ENCODE measurements around the gene TEAD3. TPM values are rescaled to one million over a fixed set of nuclear protein-coding genes. Genes with fewer than 3 reads are reported as not detected.

TEAD3 gene
- total RNA-seq, 2 experiments from 2014 or later, result not detected

DNA sequence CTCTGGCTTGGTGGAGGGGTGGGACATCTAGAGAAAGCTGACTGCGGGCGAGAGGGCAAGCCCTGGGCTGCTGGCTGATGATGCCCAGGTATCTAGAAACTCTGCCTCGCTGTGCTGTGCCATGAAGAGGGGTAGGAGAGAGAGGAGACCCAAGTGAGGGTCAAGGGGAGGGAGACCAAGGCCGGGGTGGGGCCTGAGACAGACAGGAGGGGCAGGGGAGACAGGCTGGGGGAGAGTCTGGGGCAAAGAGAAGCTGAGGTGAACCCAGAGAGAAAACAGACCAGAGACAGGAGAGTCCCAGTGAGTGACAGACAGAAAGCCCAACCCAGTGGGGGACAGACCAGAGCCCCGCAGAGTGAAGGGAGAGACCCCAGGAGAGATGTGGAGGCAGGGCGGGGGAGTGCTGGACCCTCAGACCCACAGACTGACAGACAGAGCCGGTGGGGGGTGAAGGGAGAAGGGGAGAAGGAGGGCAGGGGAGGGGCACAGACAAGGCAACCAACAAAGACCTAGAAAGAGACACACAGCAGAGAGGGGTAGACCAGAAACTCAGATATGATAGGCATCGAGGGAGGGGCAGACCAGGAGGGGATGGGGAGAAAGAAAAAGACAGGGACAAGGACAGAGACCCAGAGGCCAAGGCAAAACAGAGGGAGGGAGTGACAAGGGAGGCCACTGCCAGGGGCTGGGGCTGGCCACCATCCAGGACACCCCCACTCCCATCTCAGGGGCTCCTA, 5.9 kb downstream of the TEAD3 start:
- intact Hi-C loops (cut with micrococcal nuclease; ENCODE audit: unreplicated experiment), result no loop called here
- Histone ChIP-seq H2AFZ (ENCODE audit: low read length) (no peak overlapping the region), H3K4me3 (ENCODE audit: low read depth, low read length, poor library complexity, severe bottlenecking) (no peak overlapping the region), H4K20me1 (ENCODE audit: insufficient read depth, low read length) (no peaks in the 10 kb centered on the region), H3K4me2 (ENCODE audit: low read length) (no peak overlapping the region), H3K79me2 (ENCODE audit: insufficient read depth, low read depth, low read length) (no peaks in the 10 kb centered on the region), H3K4me1 (ENCODE audit: insufficient read depth, low read length, poor library complexity, severe bottlenecking) (peaks cover 6% of the 10 kb centered on the region), H3K9me3 (ENCODE audit: low read length) (no peaks in the 10 kb centered on the region), H3K27ac (ENCODE audit: low read depth, low read length, poor library complexity, severe bottlenecking) (no peak overlapping the region), H3K9me2 (ENCODE audit: insufficient read depth, low read length) (no peaks in the 10 kb centered on the region), H3K36me3 (ENCODE audit: insufficient read depth, low read length) (no peaks in the 10 kb centered on the region)
- TF ChIP-seq, protein P1, sequence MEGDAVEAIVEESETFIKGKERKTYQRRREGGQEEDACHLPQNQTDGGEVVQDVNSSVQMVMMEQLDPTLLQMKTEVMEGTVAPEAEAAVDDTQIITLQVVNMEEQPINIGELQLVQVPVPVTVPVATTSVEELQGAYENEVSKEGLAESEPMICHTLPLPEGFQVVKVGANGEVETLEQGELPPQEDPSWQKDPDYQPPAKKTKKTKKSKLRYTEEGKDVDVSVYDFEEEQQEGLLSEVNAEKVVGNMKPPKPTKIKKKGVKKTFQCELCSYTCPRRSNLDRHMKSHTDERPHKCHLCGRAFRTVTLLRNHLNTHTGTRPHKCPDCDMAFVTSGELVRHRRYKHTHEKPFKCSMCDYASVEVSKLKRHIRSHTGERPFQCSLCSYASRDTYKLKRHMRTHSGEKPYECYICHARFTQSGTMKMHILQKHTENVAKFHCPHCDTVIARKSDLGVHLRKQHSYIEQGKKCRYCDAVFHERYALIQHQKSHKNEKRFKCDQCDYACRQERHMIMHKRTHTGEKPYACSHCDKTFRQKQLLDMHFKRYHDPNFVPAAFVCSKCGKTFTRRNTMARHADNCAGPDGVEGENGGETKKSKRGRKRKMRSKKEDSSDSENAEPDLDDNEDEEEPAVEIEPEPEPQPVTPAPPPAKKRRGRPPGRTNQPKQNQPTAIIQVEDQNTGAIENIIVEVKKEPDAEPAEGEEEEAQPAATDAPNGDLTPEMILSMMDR (conservative IDR thresholded peaks at IDR 0.05; ENCODE audit: low read length), result no peak
- TF ChIP-seq EZH2phosphoT487 (IDR thresholded peaks at IDR 0.05; ENCODE audit: borderline replicate concordance, low read depth, low read length), result no peak
- no TSS peak for BruUV-seq (replicated peaks)
- CTCF ChIA-PET (ENCODE audit: unreplicated experiment), result no interaction called here
- DNase-seq (ENCODE audit: low spot score), result no peak
- POLR2A ChIA-PET, result no interaction called here

DNA sequence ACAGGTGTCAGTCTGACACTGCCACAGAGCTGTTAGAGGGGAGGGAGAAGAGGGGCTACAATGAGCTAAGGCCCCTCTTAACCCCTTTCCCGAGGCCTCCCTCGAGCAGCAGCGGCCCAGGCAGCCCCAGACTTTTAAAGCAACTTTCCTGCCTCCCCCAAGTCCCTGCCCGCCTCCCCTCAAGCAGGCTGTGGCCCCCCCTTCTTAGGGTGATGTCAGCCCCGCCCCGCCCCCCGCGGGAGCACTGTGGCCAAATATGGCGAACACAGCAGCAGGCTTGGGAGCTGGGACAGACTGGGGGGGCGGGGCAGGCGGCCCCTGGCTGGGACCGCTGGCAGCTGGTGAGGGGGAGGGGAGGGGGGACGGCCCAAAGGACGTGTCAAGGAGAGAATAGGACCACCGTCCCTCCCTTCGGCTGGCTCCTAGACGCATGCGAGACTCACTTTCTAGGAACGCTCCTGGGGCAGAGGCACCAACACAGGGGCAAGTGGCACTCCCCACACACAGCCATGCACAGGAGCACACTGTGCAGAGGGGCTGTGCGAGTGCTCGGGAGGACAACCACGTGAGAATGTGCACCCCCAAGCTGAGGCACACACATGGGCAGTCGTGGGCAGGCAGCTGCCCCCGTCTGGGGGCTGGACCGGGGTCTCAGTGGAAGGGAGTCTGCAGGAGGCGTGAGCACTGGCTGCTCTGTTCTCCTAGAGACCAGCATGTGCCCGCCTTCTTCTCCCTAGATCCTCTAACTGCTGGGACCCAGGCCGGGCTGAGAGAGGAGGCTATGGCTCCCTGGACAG, 6.7 kb downstream of the TEAD3 start:
- no peak overlapping the region for H2AFZ ChIP-seq (ENCODE audit: low read length)
- intact Hi-C loops (cut with micrococcal nuclease; ENCODE audit: unreplicated experiment), result no loop called here
- DNase-seq (ENCODE audit: low spot score), result no peak
- CTCF ChIA-PET (ENCODE audit: unreplicated experiment), result no interaction called here
- H3K4me3 ChIP-seq (ENCODE audit: low read depth, low read length, poor library complexity, severe bottlenecking), result no peak overlapping the region
- no peak for TF ChIP-seq EZH2phosphoT487 (IDR thresholded peaks at IDR 0.05; ENCODE audit: borderline replicate concordance, low read depth, low read length)
- TF ChIP-seq, protein P1 (conservative IDR thresholded peaks at IDR 0.05; ENCODE audit: low read length), result no peak
- H3K9me3 ChIP-seq (ENCODE audit: low read length), result no peaks in the 10 kb centered on the region
- H3K36me3 ChIP-seq (ENCODE audit: insufficient read depth, low read length), result no peaks in the 10 kb centered on the region
- no peaks in the 10 kb centered on the region for H3K9me2 ChIP-seq (ENCODE audit: insufficient read depth, low read length)
- POLR2A ChIA-PET, result no interaction called here
- H3K79me2 ChIP-seq (ENCODE audit: insufficient read depth, low read depth, low read length), result no peaks in the 10 kb centered on the region
- peaks cover 6% of the 10 kb centered on the region for H3K4me1 ChIP-seq (ENCODE audit: insufficient read depth, low read length, poor library complexity, severe bottlenecking)
- no peak overlapping the region for H3K4me2 ChIP-seq (ENCODE audit: low read length)
- no peaks in the 10 kb centered on the region for H4K20me1 ChIP-seq (ENCODE audit: insufficient read depth, low read length)
- no peak overlapping the region for H3K27ac ChIP-seq (ENCODE audit: low read depth, low read length, poor library complexity, severe bottlenecking)
- BruUV-seq (replicated peaks), result no TSS peak

DNA sequence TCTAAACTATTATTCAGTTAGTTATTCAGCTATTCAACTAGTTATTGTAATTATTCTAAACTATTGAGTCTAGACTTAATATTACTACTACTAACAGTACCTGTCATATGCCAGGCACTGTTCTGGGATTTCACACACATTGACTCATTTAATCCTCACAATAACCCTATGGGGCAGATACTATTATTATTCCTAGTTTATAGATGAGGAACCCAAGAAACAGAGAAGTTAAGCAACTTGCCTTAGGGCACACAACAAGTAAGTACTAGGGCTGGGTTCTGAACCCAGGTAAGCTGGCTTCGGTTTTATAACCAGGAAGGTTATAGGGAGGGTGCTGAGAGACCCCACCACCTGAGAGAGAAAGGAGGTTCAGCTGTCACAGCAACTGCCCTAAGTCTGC, 7.8 kb downstream of the TEAD3 start:
- DNase-seq (ENCODE audit: low spot score), result no peak
- H3K4me1 ChIP-seq (ENCODE audit: insufficient read depth, low read length, poor library complexity, severe bottlenecking), result peaks cover 2% of the 10 kb centered on the region
- no peaks in the 10 kb centered on the region for H3K36me3 ChIP-seq (ENCODE audit: insufficient read depth, low read length)
- no peak overlapping the region for H3K27ac ChIP-seq (ENCODE audit: low read depth, low read length, poor library complexity, severe bottlenecking)
- CTCF ChIA-PET (ENCODE audit: unreplicated experiment), result no interaction called here
- no peaks in the 10 kb centered on the region for H3K79me2 ChIP-seq (ENCODE audit: insufficient read depth, low read depth, low read length)
- no peak overlapping the region for H3K4me2 ChIP-seq (ENCODE audit: low read length)
- H4K20me1 ChIP-seq (ENCODE audit: insufficient read depth, low read length), result no peaks in the 10 kb centered on the region
- intact Hi-C loops (cut with micrococcal nuclease; ENCODE audit: unreplicated experiment), result no loop called here
- no TSS peak for BruUV-seq (replicated peaks)
- no peaks in the 10 kb centered on the region for H3K9me3 ChIP-seq (ENCODE audit: low read length)
- no peak for TF ChIP-seq EZH2phosphoT487 (IDR thresholded peaks at IDR 0.05; ENCODE audit: borderline replicate concordance, low read depth, low read length)
- TF ChIP-seq, protein P1 (conservative IDR thresholded peaks at IDR 0.05; ENCODE audit: low read length), result no peak
- H3K4me3 ChIP-seq (ENCODE audit: low read depth, low read length, poor library complexity, severe bottlenecking), result no peak overlapping the region
- H3K9me2 ChIP-seq (ENCODE audit: insufficient read depth, low read length), result no peaks in the 10 kb centered on the region
- POLR2A ChIA-PET, result interaction anchor here (0.6 kb wide), 1 partner anchor 448 kb away, joined by 3 read pairs; no protein-coding TSS in a partner anchor
- H2AFZ ChIP-seq (ENCODE audit: low read length), result no peak overlapping the region
